Measurements from ENCODE around the gene SNAPC4.
"Not testable (repeated sequence)": the region's sequence is repeated elsewhere in the genome, so short reads cannot be mapped to it uniquely, and the experiment has no call there.

The SNAPC4 gene

DNA sequence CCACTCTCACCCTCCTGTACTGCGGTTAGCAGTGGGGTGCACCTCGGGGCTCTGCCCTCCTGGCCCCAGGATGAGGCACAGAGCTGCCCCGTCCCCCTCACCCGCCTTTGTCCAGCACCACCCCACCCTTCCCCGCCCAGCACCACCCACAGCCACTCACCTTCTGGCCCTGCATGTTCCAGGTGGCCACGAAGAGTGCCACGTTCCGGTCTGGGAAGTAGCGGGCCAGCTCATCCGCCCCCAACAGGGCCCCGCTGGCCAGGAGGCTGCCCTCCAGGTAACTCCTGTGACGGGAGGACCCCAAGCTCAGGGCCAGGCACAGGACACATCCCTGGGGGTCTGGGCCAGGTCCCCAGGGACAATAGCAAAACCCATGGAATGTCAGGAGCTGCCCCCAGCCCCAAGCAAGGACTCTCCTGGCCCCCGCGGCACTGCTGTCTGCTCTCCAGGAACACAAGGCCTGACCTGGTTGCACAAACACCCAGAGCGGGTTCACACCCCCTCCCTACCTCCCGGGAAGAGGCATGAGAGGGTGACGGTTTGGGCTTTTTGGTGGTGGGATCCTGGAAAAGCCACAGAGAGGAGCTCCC is 34.7 kb upstream of the SNAPC4 start:
- no peak for FAIRE-seq
- DNase-seq (ENCODE audit: insufficient read length, low spot score): no peak

DNA sequence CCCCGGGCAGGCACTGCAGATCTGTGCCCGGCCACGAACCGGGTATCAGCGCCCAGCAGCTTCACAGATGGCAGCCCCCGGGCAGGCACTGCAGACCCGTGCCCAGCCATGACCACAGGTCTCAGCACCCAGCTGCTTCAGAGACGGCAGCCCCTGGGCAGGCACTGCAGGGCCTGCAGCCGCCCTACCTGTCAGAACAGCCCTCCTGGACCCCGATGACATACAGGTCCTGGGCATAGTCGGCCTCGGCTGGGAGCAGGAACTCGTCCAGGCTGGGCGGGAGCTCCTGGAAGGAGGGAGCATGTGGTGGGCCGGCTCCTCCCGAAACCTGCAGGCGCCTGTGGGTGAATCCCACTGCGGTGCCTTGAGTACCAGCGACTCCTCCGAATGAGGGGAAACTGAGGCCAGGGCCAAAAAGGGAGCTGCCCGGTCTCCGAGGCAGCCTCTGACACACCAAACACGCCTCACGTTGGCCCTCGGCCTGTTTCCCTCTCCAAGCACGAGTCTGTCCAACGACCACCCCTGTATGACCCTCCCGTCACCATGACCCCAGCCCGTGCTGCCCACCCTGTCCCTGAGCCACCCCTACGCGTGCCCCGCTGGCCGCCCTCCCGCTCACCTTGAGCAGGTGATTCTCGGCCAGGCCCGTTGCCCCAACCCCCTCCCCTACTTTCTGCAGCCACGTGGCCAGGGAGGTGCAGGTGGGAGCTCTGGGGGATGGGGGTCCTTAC is 34.0 kb upstream of the SNAPC4 start:
- FAIRE-seq (no peak), DNase-seq (ENCODE audit: insufficient read length, low spot score) (no peak)

GRCh38 chr9:136433043-136433715 is 33.2 kb upstream of the SNAPC4 start:
- no peak for DNase-seq (ENCODE audit: insufficient read length, low spot score)
- FAIRE-seq: no peak

GRCh38 chr9:136432591-136432990 is 32.6 kb upstream of the SNAPC4 start:
- no peak for FAIRE-seq
- no peak for DNase-seq (ENCODE audit: insufficient read length, low spot score)

GRCh38 chr9:136431782-136432350 is 31.9 kb upstream of the SNAPC4 start:
- DNase-seq (ENCODE audit: insufficient read length, low spot score) (no peak), FAIRE-seq (no peak)

DNA sequence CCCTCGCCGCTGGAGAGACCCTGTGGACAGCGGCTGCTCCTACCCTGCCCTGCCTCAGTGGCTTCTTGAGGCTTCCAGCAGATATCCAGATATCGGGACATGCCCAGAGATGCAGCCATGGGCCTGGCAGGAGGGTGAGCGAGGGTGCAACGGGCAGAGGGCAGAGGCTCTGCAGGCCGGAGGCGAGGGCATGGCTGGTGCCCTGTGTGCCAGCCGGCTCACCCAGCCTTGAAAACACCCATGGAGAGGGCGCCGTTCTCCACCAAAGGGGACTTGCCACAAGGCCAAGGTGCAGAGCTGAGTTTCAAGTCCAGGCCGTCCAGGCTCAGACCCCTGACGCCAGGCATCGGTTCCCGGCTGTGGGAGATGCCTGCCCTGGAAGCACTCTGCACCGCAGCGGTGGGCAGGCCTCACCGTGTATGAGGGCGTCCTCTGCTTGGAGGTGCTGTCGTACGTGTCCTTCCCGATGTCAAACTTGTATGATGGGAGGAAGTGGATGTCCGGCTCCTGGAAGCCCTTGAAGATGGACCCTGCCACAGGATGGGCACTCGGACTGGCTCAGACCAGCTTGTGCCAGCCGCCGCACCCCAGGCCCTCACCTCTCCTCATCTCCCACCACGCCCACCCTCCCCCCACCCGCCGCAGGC is 30.7 kb upstream of the SNAPC4 start:
- no peak for FAIRE-seq

GRCh38 chr9:136429683-136430491 is 29.9 kb upstream of the SNAPC4 start:
- FAIRE-seq (no peak), DNase-seq (ENCODE audit: insufficient read length, low spot score) (no peak)

More for the DNA sequence above, 30.7 kb upstream of the SNAPC4 start:
- DNase-seq (ENCODE audit: insufficient read length, low spot score): no peak

- DNase-seq (ENCODE audit: insufficient read length, low spot score): no peak
- no peak for FAIRE-seq
Measured at GRCh38 chr9:136429075-136429628, 29.2 kb upstream of the SNAPC4 start.

DNA sequence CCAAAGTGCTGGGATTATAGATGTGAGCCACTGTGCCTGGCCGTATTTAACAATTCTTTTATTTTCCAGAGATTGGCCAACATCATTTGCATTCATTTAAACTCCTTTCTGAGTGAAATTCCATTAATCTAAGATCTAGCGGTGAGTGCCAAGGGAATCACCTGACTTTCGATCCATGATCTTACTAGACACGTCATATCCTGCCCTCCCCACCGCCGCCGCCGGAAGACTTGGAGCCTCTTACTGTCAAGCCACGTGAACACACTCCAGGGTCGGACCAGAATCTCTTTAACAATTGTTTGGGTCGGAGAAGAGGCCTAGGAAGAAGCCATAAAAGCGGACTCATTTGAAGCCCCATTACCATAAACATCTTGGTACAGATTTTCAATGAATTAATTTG is 26.8 kb upstream of the SNAPC4 start:
- FAIRE-seq (no peak), DNase-seq (ENCODE audit: insufficient read length, low spot score) (no peak)

DNA sequence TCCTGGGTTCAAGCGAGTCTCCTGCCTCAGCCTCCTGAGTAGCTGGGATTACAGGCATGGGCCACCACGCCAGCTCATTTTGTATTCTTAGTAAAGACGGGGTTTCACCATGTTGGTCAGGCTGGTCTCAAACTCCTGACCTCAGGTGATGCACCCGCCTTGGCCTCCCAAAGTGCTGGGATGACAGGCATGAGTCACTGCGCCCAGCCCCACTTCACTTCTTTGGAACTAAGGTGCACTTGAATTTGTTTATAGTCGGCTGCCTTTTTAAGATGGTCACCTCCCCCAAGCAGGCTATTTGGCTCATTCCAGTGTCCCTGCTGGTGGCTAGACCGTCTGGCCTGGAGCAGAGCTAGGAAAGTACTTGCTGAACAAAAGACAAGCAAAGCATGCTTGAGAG is 25.4 kb upstream of the SNAPC4 start:
- FAIRE-seq; DNase-seq (ENCODE audit: insufficient read length, low spot score): not testable (repeated sequence)

- FAIRE-seq (no peak), DNase-seq (ENCODE audit: insufficient read length, low spot score) (no peak)
Measured at GRCh38 chr9:136424750-136425362, 24.9 kb upstream of the SNAPC4 start.

DNA sequence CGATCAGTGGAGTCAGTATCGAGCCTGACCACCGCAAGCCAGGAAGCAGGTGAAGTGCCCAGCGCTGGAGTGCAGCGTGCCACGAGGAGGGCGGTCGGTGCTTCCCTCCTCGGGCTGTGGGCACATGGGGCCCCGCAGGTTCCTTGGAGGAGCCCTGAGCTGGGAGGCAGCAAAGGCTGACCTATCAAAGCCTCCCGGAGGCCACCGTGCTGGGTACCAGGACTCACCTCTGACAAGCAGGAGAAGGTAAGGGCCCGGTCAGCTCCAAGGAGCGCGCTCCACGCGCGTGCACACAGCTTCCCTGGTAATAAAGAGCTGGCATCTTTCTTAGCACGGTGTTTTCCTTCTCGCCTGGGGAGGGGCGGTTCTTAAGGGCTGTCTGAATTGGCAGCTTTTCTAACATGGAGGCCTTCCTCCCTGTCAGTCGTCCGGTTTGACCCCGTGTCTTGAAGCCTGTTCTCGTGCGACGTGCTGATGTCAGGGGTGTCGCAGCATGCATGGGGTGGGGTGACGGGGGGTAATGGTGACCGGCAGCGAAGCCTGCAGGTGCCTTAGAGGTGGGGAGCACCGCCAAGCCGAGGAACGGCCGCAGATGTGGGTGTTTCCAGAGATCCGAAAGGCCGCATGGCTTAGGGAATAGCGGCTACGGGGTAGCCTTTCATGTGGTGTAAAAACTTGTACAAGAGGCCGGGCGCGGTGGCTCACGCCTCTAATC is 23.6 kb upstream of the SNAPC4 start:
- FAIRE-seq (no peak), DNase-seq (ENCODE audit: insufficient read length, low spot score) (no peak)

GRCh38 chr9:136422876-136423275 is 22.9 kb upstream of the SNAPC4 start:
- no peak for FAIRE-seq

GRCh38 chr9:136421791-136422190 is 21.8 kb upstream of the SNAPC4 start:
- DNase-seq (ENCODE audit: insufficient read length, low spot score) (no peak), FAIRE-seq (no peak)

More at GRCh38 chr9:136422876-136423275, 22.9 kb upstream of the SNAPC4 start:
- no peak for DNase-seq (ENCODE audit: insufficient read length, low spot score)

DNA sequence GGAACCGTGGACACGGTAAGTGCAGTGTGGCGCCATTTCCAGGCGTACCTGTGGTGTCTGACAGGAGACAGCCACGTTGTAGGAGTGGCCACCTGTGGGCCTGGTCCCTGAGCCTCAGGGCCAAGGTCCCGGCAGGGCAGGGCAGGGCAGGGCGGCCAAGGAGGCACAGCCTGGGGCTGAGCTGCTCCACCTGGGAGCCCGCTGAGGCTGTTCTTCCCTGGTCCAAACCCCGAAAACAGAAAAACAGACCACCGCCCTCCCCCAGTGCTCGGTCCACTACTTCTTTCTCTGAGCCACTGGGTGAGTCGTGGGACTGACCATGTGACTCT is 19.1 kb upstream of the SNAPC4 start:
- no peak for FAIRE-seq
- no peak for DNase-seq (ENCODE audit: insufficient read length, low spot score)

- DNase-seq (ENCODE audit: insufficient read length, low spot score): no peak
- FAIRE-seq: no peak
Measured at GRCh38 chr9:136418182-136419091, 18.5 kb upstream of the SNAPC4 start.

DNA sequence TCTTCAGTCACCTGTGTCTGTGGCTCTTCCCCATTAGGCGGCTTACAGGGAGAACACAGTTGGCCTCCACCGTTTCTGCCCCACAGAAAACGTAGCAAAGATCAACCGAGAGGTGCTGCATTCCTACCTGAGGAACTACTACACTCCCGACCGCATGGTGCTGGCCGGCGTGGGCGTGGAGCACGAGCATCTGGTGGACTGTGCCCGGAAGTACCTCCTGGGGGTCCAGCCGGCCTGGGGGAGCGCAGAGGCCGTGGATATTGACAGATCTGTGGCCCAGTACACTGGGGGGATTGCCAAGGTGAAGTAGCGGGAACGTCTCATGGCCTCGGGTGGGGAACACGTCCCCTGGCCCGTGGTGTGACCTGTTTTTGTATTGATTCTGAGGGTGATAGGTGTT is 16.9 kb upstream of the SNAPC4 start:
- DNase-seq (ENCODE audit: insufficient read length, low spot score) (no peak), FAIRE-seq (no peak)

DNA sequence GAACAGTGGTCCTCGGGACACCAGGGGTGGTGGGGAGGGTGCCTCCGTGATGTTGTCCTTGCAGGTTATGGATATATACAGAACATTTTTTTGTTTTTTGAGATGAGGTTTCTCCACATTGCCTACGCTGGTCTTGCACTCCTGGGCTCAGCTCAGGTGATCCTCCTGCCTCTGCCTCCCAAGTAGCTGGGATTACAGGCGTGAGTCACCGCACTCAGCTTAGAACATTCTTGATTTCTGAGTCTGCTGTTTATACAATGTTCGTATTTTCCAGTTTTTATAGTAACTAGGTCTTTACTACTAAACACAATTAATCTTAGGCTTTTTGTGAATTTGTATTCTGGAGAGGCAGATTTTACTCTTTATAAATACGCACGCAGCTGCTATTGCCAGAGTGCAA is 16.5 kb upstream of the SNAPC4 start:
- no peak for DNase-seq (ENCODE audit: insufficient read length, low spot score)
- no peak for FAIRE-seq

All from GM19239 (cell line).